IMR-90 (cell line): ENCODE results near the gene GRB10. TPM values are rescaled to one million over a fixed set of nuclear protein-coding genes. Genes with fewer than 3 reads are reported as not detected.

Experiments
- ATAC-seq: fragments of 200-7000 bp; cut with Tn5 transposase; 2 replicates; pipeline ENCODE4 v1.9.1; 2020; ENCODE audit warnings: low read depth, mild to moderate bottlenecking, moderate library complexity
- BruUV-seq: library from RNA; stranded (reverse); fragments of 400-500 nt; replicated peaks from 2 replicates; lab custom pipeline; 2021; lab: Mats Ljungman, UMichigan
- CTCF ChIA-PET: fragments of 300-600 bp; formaldehyde crosslinking; extraction: SDS; loops from one replicate; lab custom pipeline; 2021; ENCODE audit warnings: antibody characterized with exemption; lab: Yijun Ruan, JAX
- POLR2A ChIA-PET: fragments of 300-600 bp; sonication (Branson Sonifier 250); formaldehyde crosslinking; loops from one replicate; lab custom pipeline; 2022; ENCODE audit warnings: antibody characterized with exemption; ENCODE audit not compliant: unreplicated experiment; lab: Charles Lee
- DNase-seq: peaks from one replicate; pipeline ENCODE4 v3.0.0; 2013
- H2AFZ ChIP-seq: replicated peaks from 2 replicates; pipeline ENCODE3; 2013; ENCODE audit warnings: low read length, mild to moderate bottlenecking; ENCODE audit not compliant: poor library complexity
- H2AK5ac ChIP-seq: 2 replicates; pipeline ENCODE4 v1.6.1; 2013; ENCODE audit warnings: low read depth, low read length, inconsistent platforms
- H2AK9ac ChIP-seq: replicated peaks from 2 replicates; pipeline ENCODE3; 2013; ENCODE audit warnings: mild to moderate bottlenecking, low read depth, low read length, moderate library complexity; ENCODE audit not compliant: poor library complexity
- H2BK120ac ChIP-seq: 2 replicates; pipeline ENCODE4 v1.6.1; 2013; ENCODE audit warnings: low read depth, low read length, inconsistent platforms
- H2BK15ac ChIP-seq: 3 replicates; pipeline ENCODE4 v1.6.1; 2013; ENCODE audit warnings: low read depth, low read length, inconsistent platforms
- H2BK20ac ChIP-seq: 2 replicates; pipeline ENCODE4 v1.6.1; 2013; ENCODE audit warnings: low read depth, mild to moderate bottlenecking, inconsistent platforms, low read length, moderate library complexity
- H2BK5ac ChIP-seq: 2 replicates; pipeline ENCODE4 v1.6.1; 2013; ENCODE audit warnings: mild to moderate bottlenecking, low read depth, low read length, inconsistent platforms; ENCODE audit not compliant: poor library complexity, severe bottlenecking
- H3K14ac ChIP-seq: replicated peaks from 2 replicates; pipeline ENCODE4 v1.6.1; 2013; ENCODE audit warnings: low read depth, low read length, inconsistent platforms
- H3K18ac ChIP-seq: 2 replicates; pipeline ENCODE4 v1.6.1; 2013; ENCODE audit warnings: low read depth, low read length, control low read depth
- H3K23ac ChIP-seq: 2 replicates; pipeline ENCODE4 v1.6.1; 2013; ENCODE audit warnings: low read depth, low read length, inconsistent platforms
- H3K27ac ChIP-seq: 2 replicates; pipeline ENCODE4 v1.5.1; 2013; ENCODE audit warnings: mild to moderate bottlenecking, control low read depth, low read length; ENCODE audit not compliant: insufficient read depth
- H3K27me3 ChIP-seq: 2 replicates; pipeline ENCODE4 v1.6.1; 2013; ENCODE audit warnings: low read length; ENCODE audit not compliant: control insufficient read depth, insufficient read depth
- H3K36me3 ChIP-seq: 2 replicates; pipeline ENCODE4 v1.6.1; 2013; ENCODE audit warnings: low read length, mixed read lengths; ENCODE audit not compliant: control insufficient read depth, insufficient read depth
- H3K4ac ChIP-seq: 2 replicates; pipeline ENCODE4 v1.6.1; 2013; ENCODE audit warnings: low read depth, low read length, inconsistent platforms
- H3K4me1 ChIP-seq: 2 replicates; pipeline ENCODE4 v1.6.1; 2013; ENCODE audit warnings: low read length, mixed read lengths; ENCODE audit not compliant: control insufficient read depth, insufficient read depth
- H3K4me2 ChIP-seq: 2 replicates; pipeline ENCODE4 v1.6.1; 2013; ENCODE audit warnings: low read depth, mild to moderate bottlenecking, control low read depth, low read length, moderate library complexity
- H3K4me3 ChIP-seq: 2 replicates; pipeline ENCODE4 v1.5.1; 2013; ENCODE audit warnings: low read depth, mild to moderate bottlenecking, control low read depth, low read length, moderate library complexity; ENCODE audit not compliant: insufficient read depth
- H3K56ac ChIP-seq: 2 replicates; pipeline ENCODE4 v1.6.1; 2013; ENCODE audit warnings: low read length, inconsistent platforms; ENCODE audit not compliant: insufficient read depth; ENCODE audit errors: extremely low read depth
- H3K79me1 ChIP-seq, 2 experiments: 2 replicates each; pipeline ENCODE4 v1.6.1; 2013; ENCODE audit warnings: low read length in 2 of 2, inconsistent platforms in 1 of 2, low read depth in 1 of 2
- H3K9ac ChIP-seq: 2 replicates; pipeline ENCODE4 v1.6.1; 2013; ENCODE audit warnings: low read depth, low read length, control low read depth
- H3K9me1 ChIP-seq: 2 replicates; pipeline ENCODE4 v1.6.1; 2013; ENCODE audit warnings: low read length, inconsistent platforms; ENCODE audit not compliant: insufficient read depth
- H3K9me3 ChIP-seq: 2 replicates; pipeline ENCODE4 v1.6.1; 2013; ENCODE audit warnings: low read length; ENCODE audit not compliant: control insufficient read depth, insufficient read depth
- H4K20me1 ChIP-seq: 2 replicates; pipeline ENCODE4 v1.6.1; 2013; ENCODE audit warnings: low read length, inconsistent platforms; ENCODE audit not compliant: insufficient read depth
- H4K5ac ChIP-seq: 2 replicates; pipeline ENCODE4 v1.6.1; 2013; ENCODE audit warnings: mild to moderate bottlenecking, low read depth, low read length, control low read depth
- H4K8ac ChIP-seq, 2 experiments: 2 replicates each; pipeline ENCODE4 v1.6.1; 2013; ENCODE audit warnings: low read depth in 2 of 2, low read length in 2 of 2, control low read depth in 1 of 2, inconsistent platforms in 1 of 2
- H4K91ac ChIP-seq: 2 replicates; pipeline ENCODE4 v1.6.1; 2013; ENCODE audit warnings: low read depth, low read length, inconsistent platforms; ENCODE audit not compliant: insufficient read depth
- CHD1 ChIP-seq: IDR thresholded peaks from 2 replicates; pipeline ENCODE4 v1.6.1; 2012; ENCODE audit warnings: low read depth, low read length, improper control_type of control experiment
- FOS ChIP-seq: fragments of 150-350 bp; IDR thresholded peaks from 2 replicates; pipeline ENCODE4 v1.6.1; 2016; ENCODE audit warnings: low read depth, low read length
- MAFK ChIP-seq: IDR thresholded peaks from 2 replicates; pipeline ENCODE4 v1.6.1; 2012; ENCODE audit warnings: low read depth, low read length, improper control_type of control experiment
- MAZ ChIP-seq: IDR thresholded peaks from 2 replicates; pipeline ENCODE4 v1.6.1; 2012; ENCODE audit warnings: low read depth, mild to moderate bottlenecking, low read length, improper control_type of control experiment, moderate library complexity, borderline replicate concordance
- MXI1 ChIP-seq: IDR thresholded peaks from 2 replicates; pipeline ENCODE4 v1.6.1; 2012; ENCODE audit warnings: low read depth, mild to moderate bottlenecking, low read length, moderate library complexity, borderline replicate concordance
- RCOR1 ChIP-seq: IDR thresholded peaks from 2 replicates; pipeline ENCODE4 v1.6.1; 2012; ENCODE audit warnings: mild to moderate bottlenecking, low read length, improper control_type of control experiment; ENCODE audit not compliant: insufficient replicate concordance
- USF2 ChIP-seq: fragments of 150-350 bp; IDR thresholded peaks from 2 replicates; pipeline ENCODE4 v1.6.1; 2017; ENCODE audit warnings: mild to moderate bottlenecking, antibody characterized with exemption, low read length, low read depth
- WGBS, 2 experiments: methylation state at CpG; one replicate each; pipeline versions ENCODE4 v1.1.5 to v1.1.7; 2013; ENCODE audit warnings: missing lambda C conversion rate in 2 of 2; ENCODE audit not compliant: insufficient read length in 1 of 2; ENCODE audit errors: extremely low coverage in 2 of 2; 5-methylcytosine and 5-hydroxymethylcytosine counted together
- dilution Hi-C: fragments of 300-500 bp; cut with HindIII; formaldehyde crosslinking; loops from one replicate; pipeline ENCODE4 v1.14.3; 2018; ENCODE audit warnings: low sequenced_read_pairs; ENCODE audit not compliant: unreplicated experiment
- in situ Hi-C: fragments of 300-500 bp; cut with MboI; formaldehyde crosslinking; loops from 3 replicates; pipeline ENCODE4 v1.14.3; 2019; ENCODE audit warnings: low sequenced_read_pairs, inconsistent platforms, mixed read lengths
- intact Hi-C: fragments of 100-400 bp; cut with micrococcal nuclease; formaldehyde crosslinking; loops from 2 replicates; pipeline ENCODE4 v1.10.0; 2022
- polyA plus RNA-seq, 3 experiments: library from polyadenylated mRNA; depleted of rRNA; stranded (reverse); fragments of >200 nt; gene quantifications; 2 replicates each; pipeline ENCODE4 v1.2.3, GENCODE V29; 2012; ENCODE audit warnings: low replicate concordance in 1 of 3
- total RNA-seq: library from RNA; depleted of rRNA; stranded (reverse); fragments of >200 nt; gene quantifications from 2 replicates; pipeline ENCODE4 v1.2.3, GENCODE V29; 2012

Gene GRB10
- total and polyA plus RNA-seq, 2 of the 4 experiments (the other 2 are of a cell fraction), result 6.3 to 15.1 TPM

GRCh38 chr7:50567715-50568261 lies 214.9 kb downstream of the GRB10 start:
- no TSS peak for BruUV-seq
- Histone ChIP-seq H2AK9ac (no peak overlapping the region), H3K36me3 (no peaks in the 10 kb centered on the region), H2BK15ac (no peak overlapping the region), H2AFZ (no peak overlapping the region), H4K20me1 (no peaks in the 10 kb centered on the region), H4K5ac (no peak overlapping the region), H3K18ac (no peak overlapping the region), H3K14ac (no peak overlapping the region), H3K27me3 (peaks cover 6% of the 10 kb centered on the region), H4K91ac (no peak overlapping the region), H4K8ac (no peak overlapping the region), H3K27ac (no peak overlapping the region), H3K9ac (no peak overlapping the region), H3K4me1 (no peaks in the 10 kb centered on the region), H2BK120ac (no peak overlapping the region), H3K4me3 (no peak overlapping the region), H2AK5ac (no peak overlapping the region), H3K4ac (no peak overlapping the region), H3K9me1 (no peaks in the 10 kb centered on the region), H3K9me3 (0 out of 2 replicates have a peak, but pooled peaks cover 1% of the 10 kb centered on the region), H3K56ac (no peak overlapping the region), H2BK20ac (no peak overlapping the region), H3K4me2 (no peak overlapping the region), H2BK5ac (no peak overlapping the region), H3K23ac (no peak overlapping the region), H3K79me1 (no peaks in the 10 kb centered on the region)
- intact Hi-C loops (no loop called here), dilution Hi-C loops (no loop called here), in situ Hi-C loops (no loop called here)
- CTCF ChIA-PET, result no interaction called here
- DNase-seq, result no peak
- no peak for TF ChIP-seq USF2
- TF ChIP-seq FOS, result no peak
- no peak for TF ChIP-seq CHD1
- TF ChIP-seq MAFK, result no peak
- TF ChIP-seq RCOR1, result no peak
- TF ChIP-seq MXI1, result no peak
- no peak for TF ChIP-seq MAZ
- 77% methylated on average over 4 of the region's 6 CpGs; no CpG with 5 or more reads in 1 of the 2 experiments for WGBS, 2 experiments
- no peak for ATAC-seq
- POLR2A ChIA-PET, result no interaction called here
